Measurements from ENCODE around the gene COL6A1. TPM values are rescaled to one million over a fixed set of nuclear protein-coding genes. Genes with fewer than 3 reads are reported as not detected.

The COL6A1 gene
- total RNA-seq, 2 experiments from 2014 or later, result 0.57 to 0.69 TPM

DNA sequence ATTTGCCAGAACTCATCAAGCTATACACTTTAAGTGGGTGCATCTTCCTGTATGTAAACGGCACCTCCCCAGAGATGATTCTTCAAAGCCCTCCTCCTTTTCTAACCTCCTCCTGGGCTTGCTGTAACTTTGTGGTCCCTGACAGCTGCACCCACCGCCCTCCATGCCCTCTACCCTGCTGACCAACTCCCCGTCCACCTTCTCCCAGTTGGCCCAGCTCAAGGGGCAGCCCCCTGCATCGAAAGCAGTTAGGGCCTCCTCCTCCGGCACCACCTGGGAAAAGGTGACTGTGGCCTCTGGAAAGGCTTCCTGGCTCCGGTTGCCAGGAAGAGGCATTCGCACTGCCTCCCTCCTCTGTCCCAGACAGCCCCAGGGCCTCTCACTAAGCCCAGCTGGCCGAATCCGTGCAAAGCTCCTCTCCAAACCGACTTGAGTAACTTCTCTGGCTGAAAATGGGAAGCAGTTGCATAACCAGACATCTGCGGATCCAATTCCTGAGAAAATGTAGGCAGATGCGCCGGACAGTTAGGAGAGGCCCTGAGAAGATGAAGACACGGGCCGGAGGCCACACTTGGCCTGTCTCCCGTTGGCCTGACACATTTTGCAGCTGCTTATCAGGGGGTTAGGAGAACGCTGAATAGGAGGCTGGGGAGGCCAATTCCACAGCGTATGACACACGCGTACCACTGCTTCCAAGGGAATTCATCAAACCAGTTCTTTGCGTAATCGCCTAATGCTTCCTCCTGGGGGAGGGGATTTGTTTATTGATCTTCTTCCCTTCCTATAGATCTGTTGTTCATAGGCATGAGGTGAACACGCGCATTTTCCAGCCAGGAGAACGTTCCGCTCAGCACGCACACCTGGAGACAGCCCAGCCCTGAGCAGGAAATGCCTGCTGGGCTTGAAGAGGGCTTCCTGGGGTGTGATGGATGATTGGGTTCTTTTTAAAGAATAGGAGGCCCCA is 67.6 kb downstream of the COL6A1 start:
- H3K27me3 Mint-ChIP-seq, result peaks cover 5% of the 10 kb centered on the region
- no peak overlapping the region for H3K27ac Mint-ChIP-seq
- peaks cover 11% of the 10 kb centered on the region for H3K4me1 Mint-ChIP-seq
- DNase-seq (no peak), ATAC-seq (no peak)
- H3K4me3 Mint-ChIP-seq, result no peak overlapping the region
- CTCF ChIA-PET, result no interaction called here
- H3K36me3 Mint-ChIP-seq (ENCODE audit: low read depth), result no peaks in the 10 kb centered on the region
- POLR2A ChIA-PET, result no interaction called here
- no peaks in the 10 kb centered on the region for H3K9me3 Mint-ChIP-seq (ENCODE audit: low read depth)
- intact Hi-C loops (cut with DNase I, micrococcal nuclease), result no loop called here

GRCh38 chr21:46049890-46050667 is 68.5 kb downstream of the COL6A1 start:
- Mint-ChIP-seq H3K27me3 (peaks cover 5% of the 10 kb centered on the region), H3K27ac (no peak overlapping the region), H3K4me3 (no peak overlapping the region), H3K4me1 (peaks cover 11% of the 10 kb centered on the region), H3K9me3 (ENCODE audit: low read depth) (no peaks in the 10 kb centered on the region), H3K36me3 (ENCODE audit: low read depth) (no peaks in the 10 kb centered on the region)
- no peak for DNase-seq
- CTCF ChIA-PET, result no interaction called here
- ATAC-seq, result no peak
- intact Hi-C loops (cut with DNase I, micrococcal nuclease), result no loop called here
- POLR2A ChIA-PET, result no interaction called here

DNA sequence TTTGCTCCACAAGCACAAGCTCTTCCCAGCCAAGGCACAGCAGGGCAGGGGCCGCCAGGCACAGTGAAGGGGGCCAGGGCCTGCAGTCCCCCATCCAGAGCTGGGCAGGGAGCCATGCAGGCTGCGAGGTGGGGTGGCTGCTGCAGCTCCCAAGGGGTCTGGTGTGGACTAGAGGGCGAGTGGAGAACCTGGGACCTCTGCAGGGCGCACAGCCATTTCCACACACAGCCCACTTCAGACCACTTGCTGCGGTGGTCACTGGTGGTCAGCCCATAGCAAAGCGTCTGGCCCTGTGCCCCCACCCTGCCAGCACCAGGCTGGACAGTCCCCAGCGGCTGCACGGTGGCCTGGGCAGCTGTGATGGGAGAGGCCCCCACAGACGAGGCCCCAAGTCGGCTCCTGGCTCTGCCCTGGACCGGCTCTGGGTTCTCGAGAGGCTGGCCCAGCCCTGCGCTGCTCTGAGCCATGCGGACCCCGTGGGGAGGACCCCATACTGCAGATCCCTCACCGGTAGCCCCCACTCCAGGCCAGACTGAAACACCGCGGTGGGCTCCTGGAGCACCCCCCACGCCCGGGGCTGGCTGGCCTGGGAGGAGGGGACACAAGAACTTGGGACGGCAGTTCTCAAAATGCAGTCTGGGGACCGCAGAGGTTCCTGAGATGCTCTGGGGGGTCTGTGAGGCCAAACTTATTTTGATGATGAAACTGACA is 69.3 kb downstream of the COL6A1 start:
- no peak for ATAC-seq
- Mint-ChIP-seq H3K4me1 (peaks cover 11% of the 10 kb centered on the region), H3K4me3 (no peak overlapping the region), H3K36me3 (ENCODE audit: low read depth) (no peaks in the 10 kb centered on the region), H3K27me3 (peaks cover 5% of the 10 kb centered on the region), H3K27ac (no peak overlapping the region), H3K9me3 (ENCODE audit: low read depth) (no peaks in the 10 kb centered on the region)
- ChIA-PET CTCF (no interaction called here), POLR2A (no interaction called here)
- intact Hi-C loops (cut with DNase I, micrococcal nuclease), result no loop called here
- no peak for DNase-seq

DNA sequence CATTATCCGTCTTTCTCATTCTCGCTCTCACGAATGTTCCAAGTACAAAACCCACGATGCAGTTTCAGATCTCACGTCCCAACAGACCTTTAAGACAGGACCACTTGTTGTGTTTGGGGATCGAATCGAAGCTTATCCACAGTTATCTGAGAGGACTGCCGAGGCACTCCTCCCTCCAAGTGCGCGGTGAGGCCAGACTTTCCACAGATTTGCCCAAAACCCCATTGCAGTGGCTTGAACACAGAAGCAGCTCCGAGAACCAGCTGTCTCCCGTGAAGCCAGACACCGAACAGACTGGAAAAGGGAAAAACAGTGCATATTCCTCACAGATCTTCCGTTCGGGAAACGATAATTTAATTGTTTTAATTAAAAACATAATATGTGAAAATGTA is 69.8 kb downstream of the COL6A1 start:
- DNase-seq (no peak), ATAC-seq (no peak)
- ChIA-PET CTCF (no interaction called here), POLR2A (no interaction called here)
- Mint-ChIP-seq H3K4me3 (no peak overlapping the region), H3K27ac (no peak overlapping the region), H3K4me1 (peaks cover 15% of the 10 kb centered on the region), H3K36me3 (ENCODE audit: low read depth) (no peaks in the 10 kb centered on the region), H3K9me3 (ENCODE audit: low read depth) (no peaks in the 10 kb centered on the region), H3K27me3 (peaks cover 10% of the 10 kb centered on the region)
- intact Hi-C loops (cut with DNase I, micrococcal nuclease), result no loop called here

GRCh38 chr21:46051821-46052675 is 70.5 kb downstream of the COL6A1 start:
- Mint-ChIP-seq H3K4me3 (no peak overlapping the region), H3K27ac (no peak overlapping the region), H3K36me3 (ENCODE audit: low read depth) (no peaks in the 10 kb centered on the region), H3K9me3 (ENCODE audit: low read depth) (no peaks in the 10 kb centered on the region), H3K27me3 (peaks cover 10% of the 10 kb centered on the region), H3K4me1 (peaks cover 15% of the 10 kb centered on the region)
- intact Hi-C loops (cut with DNase I, micrococcal nuclease), result loop anchor here in 1 of 2 experiments (2.0 kb wide), 1 partner anchor 79 kb away; no protein-coding TSS in a partner anchor
- ChIA-PET CTCF (no interaction called here), POLR2A (no interaction called here)
- no peak for ATAC-seq
- DNase-seq, result no peak

DNA sequence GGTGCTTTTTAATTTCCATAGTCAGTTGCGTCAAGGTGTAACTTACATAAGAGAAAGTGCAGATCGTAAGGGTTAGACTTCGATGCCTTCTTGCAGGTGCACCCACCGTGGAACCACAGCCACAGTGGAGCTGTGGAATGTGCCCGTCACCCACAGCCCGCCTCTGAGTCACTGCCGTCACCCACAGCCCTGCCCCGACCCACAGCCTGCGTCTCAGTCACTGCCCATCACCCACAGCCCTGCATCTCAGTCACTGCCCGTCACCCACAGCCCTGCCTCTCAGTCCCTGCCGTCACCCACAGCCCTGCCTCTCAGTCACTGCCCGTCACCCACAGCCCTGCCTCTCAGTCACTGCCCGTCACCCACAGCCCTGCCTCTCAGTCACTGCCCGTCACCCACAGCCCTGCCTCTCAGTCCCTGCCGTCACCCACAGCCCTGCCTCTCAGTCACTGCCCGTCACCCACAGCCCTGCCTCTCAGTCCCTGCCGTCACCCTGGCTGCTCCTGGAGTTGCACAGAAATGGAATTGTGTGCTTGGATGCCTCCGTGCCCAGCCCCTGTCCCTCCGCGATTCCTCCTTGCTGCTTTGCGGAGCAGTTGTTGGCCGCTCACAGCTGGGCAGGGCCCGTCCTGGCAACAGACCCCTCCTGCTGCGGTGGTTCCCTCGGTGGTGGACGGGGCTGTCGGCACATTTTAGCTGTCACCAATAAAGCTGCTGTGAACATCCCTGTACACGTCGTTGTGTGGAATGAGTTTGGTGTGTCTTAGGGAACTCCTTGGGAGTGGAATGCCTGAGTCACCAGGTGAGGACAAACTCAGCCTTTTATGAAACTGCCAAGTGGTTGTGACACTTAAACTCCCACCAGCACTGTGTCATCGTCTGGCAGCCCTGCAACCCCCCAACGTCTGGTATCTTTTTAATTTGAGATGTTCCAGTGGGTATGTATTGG is 71.4 kb downstream of the COL6A1 start:
- ChIA-PET CTCF (no interaction called here), POLR2A (interaction anchor here (0.6 kb wide), 1 partner anchor 502 kb away, joined by 3 read pairs; no protein-coding TSS in a partner anchor)
- DNase-seq (peak; percentile 67), ATAC-seq (peak; percentile 78)
- peaks cover 13% of the 10 kb centered on the region for H3K27me3 Mint-ChIP-seq
- H3K9me3 Mint-ChIP-seq (ENCODE audit: low read depth), result no peaks in the 10 kb centered on the region
- H3K27ac Mint-ChIP-seq, result peak overlapping the region; percentile 47
- intact Hi-C loops (cut with DNase I, micrococcal nuclease), result loop anchor here in 1 of 2 experiments (2.0 kb wide), 1 partner anchor 80 kb away; no protein-coding TSS in a partner anchor
- H3K36me3 Mint-ChIP-seq (ENCODE audit: low read depth), result no peaks in the 10 kb centered on the region
- no peak overlapping the region for H3K4me3 Mint-ChIP-seq
- H3K4me1 Mint-ChIP-seq, result peaks cover 21% of the 10 kb centered on the region

GRCh38 chr21:46054031-46054430 is 72.5 kb downstream of the COL6A1 start:
- Mint-ChIP-seq H3K9me3 (ENCODE audit: low read depth) (peaks cover 5% of the 10 kb centered on the region), H3K27ac (no peak overlapping the region), H3K36me3 (ENCODE audit: low read depth) (no peaks in the 10 kb centered on the region), H3K4me1 (peaks cover 21% of the 10 kb centered on the region), H3K27me3 (peaks cover 21% of the 10 kb centered on the region), H3K4me3 (no peak overlapping the region)
- ATAC-seq, result no peak
- intact Hi-C loops (cut with DNase I, micrococcal nuclease), result no loop called here
- POLR2A ChIA-PET, result no interaction called here
- CTCF ChIA-PET, result interaction anchor here (0.6 kb wide), 1 partner anchor 155 kb away, joined by 3 read pairs; no protein-coding TSS in a partner anchor
- no peak for DNase-seq

- POLR2A ChIA-PET, result no interaction called here
- ATAC-seq, result no peak
- DNase-seq, result no peak
- Mint-ChIP-seq H3K9me3 (ENCODE audit: low read depth) (peaks cover 5% of the 10 kb centered on the region), H3K27me3 (peaks cover 25% of the 10 kb centered on the region), H3K4me1 (peaks cover 21% of the 10 kb centered on the region), H3K4me3 (no peak overlapping the region), H3K27ac (no peak overlapping the region), H3K36me3 (ENCODE audit: low read depth) (no peaks in the 10 kb centered on the region)
- CTCF ChIA-PET, result interaction anchor here (0.6 kb wide), 1 partner anchor 154 kb away, joined by 3 read pairs; no protein-coding TSS in a partner anchor
- intact Hi-C loops (cut with DNase I, micrococcal nuclease), result no loop called here
Observed at GRCh38 chr21:46054451-46054881, 72.9 kb downstream of the COL6A1 start.
